ENCODE data around the gene ARMH4.

Gene ARMH4

GRCh38 chr14:57962325-57963035, 189.5 kb downstream of the ARMH4 start:
- DNase-seq (ENCODE audit: low read depth in 2 of 2) = no peak

- DNase-seq (ENCODE audit: low read depth in 2 of 2) = no peak
These were observed 190.3 kb downstream of the ARMH4 start for GRCh38 chr14:57961786-57962060.

GRCh38 chr14:57960946-57961785, 190.8 kb downstream of the ARMH4 start:
- no peak for DNase-seq (ENCODE audit: low read depth in 2 of 2)

- no peak for DNase-seq (ENCODE audit: low read depth in 2 of 2)
These were observed 194.6 kb downstream of the ARMH4 start for GRCh38 chr14:57957441-57957840.

All from stimulated activated CD8-positive, alpha-beta memory T cell treated with anti-CD3 and anti-CD28 coated beads, Interleukin-2, amount 100 ng/mL, for 48 hours (primary cell).